WI38 (cell line): Measurements from ENCODE around the gene VWDE.

Experiments used
- H3K4me3 ChIP-seq: 2 replicates; pipeline ENCODE4 v1.5.1; 2011; ENCODE audit warnings: low read depth, mild to moderate bottlenecking, control low read depth, low read length
- TF ChIP-seq, protein P1 (sequence below): IDR thresholded peaks from 2 replicates; pipeline ENCODE4 v1.5.1; 2012; ENCODE audit warnings: low read depth, mild to moderate bottlenecking, control low read depth, low read length

The VWDE gene

DNA sequence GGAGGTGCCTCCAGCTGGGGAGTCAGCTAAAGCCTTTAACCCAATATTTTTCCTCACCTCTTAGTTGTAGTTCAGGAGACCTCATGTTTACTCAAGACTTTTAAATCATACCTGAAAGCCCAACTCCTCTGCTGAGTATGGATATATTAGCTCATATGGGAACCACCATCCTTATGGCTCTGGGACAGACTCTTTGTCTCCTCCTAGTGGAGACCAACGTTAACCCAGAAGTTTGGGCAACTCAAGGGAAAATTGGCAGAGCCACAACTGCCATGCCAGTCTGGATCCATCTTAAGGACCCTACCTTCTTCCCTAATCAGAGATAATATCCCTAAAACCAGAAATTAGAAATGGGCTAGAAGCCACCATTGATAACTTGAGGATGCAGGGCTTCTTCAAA, 111.8 kb downstream of the VWDE start:
- TF ChIP-seq, protein P1, sequence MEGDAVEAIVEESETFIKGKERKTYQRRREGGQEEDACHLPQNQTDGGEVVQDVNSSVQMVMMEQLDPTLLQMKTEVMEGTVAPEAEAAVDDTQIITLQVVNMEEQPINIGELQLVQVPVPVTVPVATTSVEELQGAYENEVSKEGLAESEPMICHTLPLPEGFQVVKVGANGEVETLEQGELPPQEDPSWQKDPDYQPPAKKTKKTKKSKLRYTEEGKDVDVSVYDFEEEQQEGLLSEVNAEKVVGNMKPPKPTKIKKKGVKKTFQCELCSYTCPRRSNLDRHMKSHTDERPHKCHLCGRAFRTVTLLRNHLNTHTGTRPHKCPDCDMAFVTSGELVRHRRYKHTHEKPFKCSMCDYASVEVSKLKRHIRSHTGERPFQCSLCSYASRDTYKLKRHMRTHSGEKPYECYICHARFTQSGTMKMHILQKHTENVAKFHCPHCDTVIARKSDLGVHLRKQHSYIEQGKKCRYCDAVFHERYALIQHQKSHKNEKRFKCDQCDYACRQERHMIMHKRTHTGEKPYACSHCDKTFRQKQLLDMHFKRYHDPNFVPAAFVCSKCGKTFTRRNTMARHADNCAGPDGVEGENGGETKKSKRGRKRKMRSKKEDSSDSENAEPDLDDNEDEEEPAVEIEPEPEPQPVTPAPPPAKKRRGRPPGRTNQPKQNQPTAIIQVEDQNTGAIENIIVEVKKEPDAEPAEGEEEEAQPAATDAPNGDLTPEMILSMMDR: no peak
- no peak overlapping the region for H3K4me3 ChIP-seq

DNA sequence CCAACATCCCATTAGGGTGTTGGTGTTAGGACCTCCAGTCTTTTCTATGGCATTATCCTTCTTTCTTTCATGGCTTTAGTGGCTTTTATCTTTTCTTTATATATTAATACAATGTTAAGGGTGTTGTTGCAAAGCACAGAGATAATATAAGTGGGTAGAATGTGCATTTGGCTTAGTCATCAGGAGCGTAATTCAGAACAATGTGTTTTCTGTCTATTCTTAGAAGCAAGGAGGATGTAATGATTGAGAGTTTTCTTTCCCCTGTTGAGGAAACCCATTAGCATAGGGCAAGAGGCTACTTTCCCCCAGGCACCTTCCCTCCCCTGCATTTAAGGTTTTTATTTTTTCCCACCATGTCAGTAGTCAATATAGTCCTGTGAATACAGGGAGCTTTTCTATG, 112.9 kb downstream of the VWDE start:
- H3K4me3 ChIP-seq: no peak overlapping the region
- TF ChIP-seq, protein P1: no peak

DNA sequence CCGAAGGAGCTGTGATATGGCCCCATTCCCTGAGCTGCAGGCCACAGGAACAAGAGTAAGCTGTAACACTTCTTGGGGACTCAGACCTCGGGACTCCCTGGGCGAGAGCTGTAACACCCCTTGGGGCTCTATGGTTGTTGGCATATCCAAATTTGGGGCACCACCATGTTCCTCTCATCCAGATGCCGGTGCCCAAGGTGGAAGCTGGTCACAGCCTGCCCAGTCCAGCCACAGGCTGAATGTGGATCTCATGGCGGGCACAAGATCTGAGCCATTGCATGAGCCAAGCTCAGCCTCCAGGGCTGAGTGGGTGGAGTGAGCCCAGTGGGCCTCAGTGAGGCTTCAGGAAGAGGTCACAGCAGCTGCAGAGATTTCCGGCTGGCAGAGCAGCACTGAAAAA, 113.7 kb downstream of the VWDE start:
- TF ChIP-seq, protein P1: no peak
- H3K4me3 ChIP-seq: no peak overlapping the region

DNA sequence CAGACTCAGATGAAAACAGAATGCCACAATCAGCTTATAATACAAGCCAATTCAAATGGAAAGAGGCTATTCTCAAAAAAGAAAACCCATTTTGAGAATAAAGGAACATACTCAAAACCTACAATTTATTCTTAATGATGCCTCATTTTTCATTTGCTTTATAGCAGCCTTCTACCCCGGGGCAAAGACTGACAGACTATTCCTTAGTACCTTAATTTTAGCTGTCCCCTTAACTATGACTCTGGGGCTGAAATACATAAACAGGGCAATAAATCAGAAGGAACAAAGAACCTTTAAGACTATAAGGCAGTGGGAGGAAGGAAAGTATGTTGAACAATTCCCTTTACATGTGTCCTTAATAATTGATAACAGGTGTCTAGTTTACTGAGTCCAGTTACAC, 115.8 kb downstream of the VWDE start:
- TF ChIP-seq, protein P1: no peak
- no peak overlapping the region for H3K4me3 ChIP-seq

DNA sequence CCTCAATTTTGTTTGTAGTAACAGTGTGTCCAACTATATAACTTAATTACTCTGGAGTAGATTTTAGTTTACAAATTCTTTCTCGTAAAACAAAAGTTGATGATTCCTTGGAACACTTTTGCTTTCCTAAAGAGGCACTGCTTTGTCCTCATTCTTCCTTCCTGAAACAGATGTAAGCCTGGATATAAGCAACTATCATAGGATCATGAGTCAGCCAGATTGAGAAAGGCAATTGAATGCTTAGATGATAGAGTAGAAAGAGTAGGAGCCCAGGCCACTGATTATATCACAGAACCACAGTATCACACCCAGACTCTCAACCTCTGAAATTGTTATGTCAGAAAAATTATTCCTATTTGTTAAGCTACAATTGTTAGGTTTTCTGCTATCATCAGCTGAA, 122.6 kb downstream of the VWDE start:
- TF ChIP-seq, protein P1: no peak
- no peak overlapping the region for H3K4me3 ChIP-seq
